Stimulated activated CD4-positive, alpha-beta T cell treated with anti-CD3 and anti-CD28 coated beads, Interleukin-12 subunit alpha, Interleukin-12 subunit beta, amount 100 ng/mL, for 24 hours (primary cell): ENCODE data around the gene SPHK2.

Experiments
- DNase-seq, 2 experiments: peaks; one replicate each; pipeline ENCODE4 v3.0.0-alpha.2; 2020; ENCODE audit warnings: low read depth in 2 of 2

Gene SPHK2

GRCh38 chr19:48603449-48603848, 15.9 kb upstream of the SPHK2 start:
- DNase-seq: no peak

- DNase-seq: no peak
Measured at GRCh38 chr19:48603850-48604249, 15.5 kb upstream of the SPHK2 start.

- DNase-seq: no peak
Measured at GRCh38 chr19:48606463-48607358, 12.6 kb upstream of the SPHK2 start, which contains the start of gene SPACA4. Gene SPACA4, plus strand, starts transcription at chr19:48606742. Its CDS starts 237 bp downstream, at chr19:48606979.

GRCh38 chr19:48607359-48607755, 11.9 kb upstream of the SPHK2 start:
- no peak for DNase-seq

- no peak for DNase-seq
Measured at GRCh38 chr19:48608798-48609263, 10.5 kb upstream of the SPHK2 start.

GRCh38 chr19:48609571-48610108, 9.7 kb upstream of the SPHK2 start:
- DNase-seq: no peak

- no peak for DNase-seq
Measured at GRCh38 chr19:48611872-48612271, 7.4 kb upstream of the SPHK2 start.

- DNase-seq: no peak
Measured at GRCh38 chr19:48613024-48613851, 6.1 kb upstream of the SPHK2 start.

- DNase-seq: no peak
Measured at GRCh38 chr19:48613852-48614435, 5.4 kb upstream of the SPHK2 start.

GRCh38 chr19:48614436-48615230, 4.7 kb upstream of the SPHK2 start, which contains the start of gene FAM83E:
Gene FAM83E, minus strand, starts transcription at chr19:48615076. Its CDS starts 1,704 bp downstream, at chr19:48613372.
- no peak for DNase-seq

GRCh38 chr19:48615231-48616040, 3.9 kb upstream of the SPHK2 start:
- no peak for DNase-seq

- no peak for DNase-seq
Measured at GRCh38 chr19:48616041-48616436, 3.3 kb upstream of the SPHK2 start.

- no peak for DNase-seq
Measured at GRCh38 chr19:48616491-48617056, 2.7 kb upstream of the SPHK2 start.

GRCh38 chr19:48617146-48617937, 2.0 kb upstream of the SPHK2 start:
- no peak for DNase-seq

GRCh38 chr19:48618278-48618915, 909 bp upstream of the SPHK2 start:
- no peak for DNase-seq

- DNase-seq: no peak
Measured at GRCh38 chr19:48619692-48620585, 633 bp downstream of the SPHK2 start.

GRCh38 chr19:48623556-48624066, 4.3 kb downstream of the SPHK2 start:
- DNase-seq: no peak
